ENCODE data around the gene ST6GALNAC6. TPM values are rescaled to one million over a fixed set of nuclear protein-coding genes. Genes with fewer than 3 reads are reported as not detected.
A peak's percentile ranks its signal among the peaks of the same experiment; 100 is the strongest.

The ST6GALNAC6 gene
- total RNA-seq, 1 donor from 2014 or later: 14.3 TPM

- TF ChIP-seq EZH2 (IDR thresholded peaks at IDR 0.05) (no peak), CTCF (IDR thresholded peaks at IDR 0.05) (no peak), EZH2phosphoT487 (IDR thresholded peaks at IDR 0.05) (no peak)
- Mint-ChIP-seq H3K36me3 (peaks cover 12% of the 10 kb centered on the region), H3K4me1 (peaks cover 21% of the 10 kb centered on the region), H3K27ac (no peak overlapping the region), H3K9me3 (no peaks in the 10 kb centered on the region), H3K27me3 (ENCODE audit: insufficient read depth, low read depth) (peaks cover 5% of the 10 kb centered on the region), H3K4me3 (no peak overlapping the region)
- Histone ChIP-seq H3K79me2 (ENCODE audit: low read depth) (no peaks in the 10 kb centered on the region), H3F3A (ENCODE audit: low read depth) (peaks cover 19% of the 10 kb centered on the region), H2AFZ (replicated peaks) (no peak overlapping the region), H3K9ac (no peak overlapping the region), H3K9me3 (ENCODE audit: low read depth) (no peaks in the 10 kb centered on the region), H3K4me3 (no peak overlapping the region), H3K36me3 (no peaks in the 10 kb centered on the region), H3K4me2 (no peak overlapping the region), H4K20me1 (ENCODE audit: low read depth) (peaks cover 48% of the 10 kb centered on the region), H3K27me3 (no peaks in the 10 kb centered on the region), H3K27ac (no peak overlapping the region), H3K4me1 (peaks cover 7% of the 10 kb centered on the region)
- no peak for DNase-seq (ENCODE audit: low spot score)
Measured at GRCh38 chr9:127945942-127946341, 46.5 kb upstream of the ST6GALNAC6 start.

GRCh38 chr9:127945338-127945737 is 45.9 kb upstream of the ST6GALNAC6 start:
- H3K9ac ChIP-seq: no peak overlapping the region
- no peak for TF ChIP-seq EZH2 (IDR thresholded peaks at IDR 0.05)
- peaks cover under 1% of the 10 kb centered on the region for H3K4me1 ChIP-seq
- DNase-seq (ENCODE audit: low spot score): no peak
- H3F3A ChIP-seq (ENCODE audit: low read depth): peaks cover 19% of the 10 kb centered on the region
- H3K79me2 ChIP-seq (ENCODE audit: low read depth): no peaks in the 10 kb centered on the region
- no peak overlapping the region for H3K4me3 ChIP-seq
- H4K20me1 ChIP-seq (ENCODE audit: low read depth): peaks cover 42% of the 10 kb centered on the region
- no peak overlapping the region for H3K27ac Mint-ChIP-seq
- H3K4me1 Mint-ChIP-seq: peaks cover 15% of the 10 kb centered on the region
- H3K27me3 ChIP-seq: no peaks in the 10 kb centered on the region
- H3K9me3 ChIP-seq (ENCODE audit: low read depth): no peaks in the 10 kb centered on the region
- H3K27ac ChIP-seq: no peak overlapping the region
- H3K27me3 Mint-ChIP-seq (ENCODE audit: insufficient read depth, low read depth): peaks cover 5% of the 10 kb centered on the region
- no peaks in the 10 kb centered on the region for H3K9me3 Mint-ChIP-seq
- no peak overlapping the region for H3K4me3 Mint-ChIP-seq
- H3K36me3 ChIP-seq: no peaks in the 10 kb centered on the region
- H3K4me2 ChIP-seq: no peak overlapping the region
- H3K36me3 Mint-ChIP-seq: peaks cover 13% of the 10 kb centered on the region
- H2AFZ ChIP-seq (replicated peaks): no peak overlapping the region

- no peaks in the 10 kb centered on the region for H3K27me3 ChIP-seq
- Mint-ChIP-seq H3K9me3 (no peaks in the 10 kb centered on the region), H3K4me3 (no peak overlapping the region), H3K36me3 (peaks cover 13% of the 10 kb centered on the region), H3K4me1 (peaks cover 13% of the 10 kb centered on the region), H3K27me3 (ENCODE audit: insufficient read depth, low read depth) (peaks cover 5% of the 10 kb centered on the region), H3K27ac (no peak overlapping the region)
- no peaks in the 10 kb centered on the region for H3K4me1 ChIP-seq
- H2AFZ ChIP-seq (replicated peaks): no peak overlapping the region
- no peaks in the 10 kb centered on the region for H3K36me3 ChIP-seq
- H3K27ac ChIP-seq: no peak overlapping the region
- H3K9me3 ChIP-seq (ENCODE audit: low read depth): no peaks in the 10 kb centered on the region
- H3K4me3 ChIP-seq: no peak overlapping the region
- H3K79me2 ChIP-seq (ENCODE audit: low read depth): no peaks in the 10 kb centered on the region
- DNase-seq (ENCODE audit: low spot score): no peak
- peaks cover 37% of the 10 kb centered on the region for H4K20me1 ChIP-seq (ENCODE audit: low read depth)
- no peak overlapping the region for H3K4me2 ChIP-seq
- no peak for TF ChIP-seq EZH2phosphoT487 (IDR thresholded peaks at IDR 0.05)
- no peak for TF ChIP-seq EZH2 (IDR thresholded peaks at IDR 0.05)
- TF ChIP-seq CTCF (IDR thresholded peaks at IDR 0.05): no peak
- peaks cover 19% of the 10 kb centered on the region for H3F3A ChIP-seq (ENCODE audit: low read depth)
- H3K9ac ChIP-seq: no peak overlapping the region
Measured at GRCh38 chr9:127944586-127945218, 45.3 kb upstream of the ST6GALNAC6 start.

GRCh38 chr9:127943731-127944144 is 44.3 kb upstream of the ST6GALNAC6 start:
- Histone ChIP-seq H3K9ac (no peak overlapping the region), H4K20me1 (ENCODE audit: low read depth) (peaks cover 32% of the 10 kb centered on the region), H3K4me2 (no peak overlapping the region), H3K36me3 (no peaks in the 10 kb centered on the region), H3K4me1 (no peaks in the 10 kb centered on the region), H3F3A (ENCODE audit: low read depth) (peaks cover 24% of the 10 kb centered on the region), H3K27ac (no peak overlapping the region), H2AFZ (replicated peaks) (no peak overlapping the region), H3K4me3 (no peak overlapping the region), H3K9me3 (ENCODE audit: low read depth) (no peaks in the 10 kb centered on the region), H3K27me3 (no peaks in the 10 kb centered on the region), H3K79me2 (ENCODE audit: low read depth) (no peaks in the 10 kb centered on the region)
- peak; percentile 79 for TF ChIP-seq CTCF (IDR thresholded peaks at IDR 0.05)
- TF ChIP-seq EZH2 (IDR thresholded peaks at IDR 0.05): no peak
- no peak for TF ChIP-seq EZH2phosphoT487 (IDR thresholded peaks at IDR 0.05)
- no peak overlapping the region for H3K4me3 Mint-ChIP-seq
- H3K27ac Mint-ChIP-seq: no peak overlapping the region
- H3K4me1 Mint-ChIP-seq: peaks cover 13% of the 10 kb centered on the region
- DNase-seq (ENCODE audit: low spot score): peak; percentile 92
- no peaks in the 10 kb centered on the region for H3K9me3 Mint-ChIP-seq
- peaks cover 13% of the 10 kb centered on the region for H3K36me3 Mint-ChIP-seq
- H3K27me3 Mint-ChIP-seq (ENCODE audit: insufficient read depth, low read depth): peaks cover 6% of the 10 kb centered on the region

All from neural progenitor cell (in vitro differentiated cells).